ENCODE measurements around the gene THSD7B.

DNA sequence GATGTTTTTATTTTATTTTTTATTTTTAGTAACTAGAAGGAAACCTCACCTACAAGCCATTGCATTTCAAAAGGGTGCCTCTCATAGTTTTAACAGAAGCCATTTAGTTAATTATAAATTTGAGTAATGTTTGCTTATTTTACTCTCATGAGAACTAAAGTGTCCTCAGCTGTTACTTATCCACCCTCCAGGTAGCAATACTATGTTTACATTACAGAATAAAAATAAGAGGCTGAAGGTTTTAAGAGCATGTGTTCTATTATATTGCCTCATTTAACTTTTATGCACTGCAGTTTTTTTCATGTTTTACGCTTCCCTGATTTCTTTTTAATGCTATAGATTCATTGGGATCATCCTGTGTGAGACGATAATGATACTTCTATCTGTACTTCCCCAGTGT lies 235.5 kb downstream of the THSD7B start:
- TF ChIP-seq CTCF (conservative IDR thresholded peaks at IDR 0.05 in 1 of 2, IDR thresholded peaks at IDR 0.05 in 1 of 2; ENCODE audit: extremely low read depth in 1 of 2, insufficient read depth in 1 of 2, low read depth in 1 of 2, low read length in 2 of 2) (no peak), EZH2 (IDR thresholded peaks at IDR 0.05; ENCODE audit: borderline replicate concordance, low read length) (no peak)

All from mammary epithelial cell (primary cell).